HUES64 (cell line): ENCODE data around the gene PPP1R2C.

Experiments
- H3K27ac ChIP-seq: 2 replicates; pipeline ENCODE4 v1.7.0; 2013; ENCODE audit warnings: low read depth, low read length, inconsistent platforms
- H3K27me3 ChIP-seq: 2 replicates; pipeline ENCODE4 v1.6.1; 2013; ENCODE audit warnings: mild to moderate bottlenecking, low read length; ENCODE audit not compliant: insufficient read depth
- H3K36me3 ChIP-seq: 2 replicates; pipeline ENCODE4 v1.6.1; 2013; ENCODE audit warnings: mild to moderate bottlenecking, low read length; ENCODE audit not compliant: insufficient read depth
- H3K4me1 ChIP-seq: 2 replicates; pipeline ENCODE4 v1.6.1; 2013; ENCODE audit warnings: mild to moderate bottlenecking, low read length, moderate library complexity; ENCODE audit not compliant: insufficient read depth
- H3K4me3 ChIP-seq: 2 replicates; pipeline ENCODE4 v1.5.1; 2013; ENCODE audit warnings: mild to moderate bottlenecking, low read length, moderate library complexity
- H3K9ac ChIP-seq: 2 replicates; pipeline ENCODE4 v1.6.1; 2013; ENCODE audit warnings: mild to moderate bottlenecking, low read depth, low read length
- H3K9me3 ChIP-seq: 2 replicates; pipeline ENCODE4 v1.6.1; 2013; ENCODE audit warnings: low read depth, low read length; ENCODE audit not compliant: insufficient read depth
- WGBS: fragments of 150-250, 120-280 bp; methylation state at CpG from one replicate; pipeline ENCODE4 v1.1.7; 2013; ENCODE audit warnings: missing lambda C conversion rate; 5-methylcytosine and 5-hydroxymethylcytosine counted together

PPP1R2C gene

DNA sequence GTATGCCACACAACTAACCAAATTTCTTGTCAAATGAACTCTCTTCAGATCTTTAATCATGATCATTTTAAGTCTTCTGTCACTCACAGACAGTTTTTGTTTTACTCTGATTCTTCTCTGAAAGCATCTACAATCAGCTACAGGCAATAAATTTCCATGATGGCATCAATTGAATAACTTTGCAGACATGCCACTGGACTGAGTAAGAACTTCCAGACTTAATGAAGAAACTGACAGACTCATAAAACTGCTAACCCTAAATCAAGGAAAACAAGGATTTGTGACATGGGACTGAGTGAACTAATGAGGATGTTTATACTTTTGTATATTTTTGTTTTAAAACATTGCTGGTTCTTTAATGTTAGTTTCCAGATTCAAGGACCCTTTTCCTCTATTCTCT, 5.5 kb upstream of the PPP1R2C start:
- no peaks in the 10 kb centered on the region for H3K4me1 ChIP-seq
- no peaks in the 10 kb centered on the region for H3K9me3 ChIP-seq
- no peaks in the 10 kb centered on the region for H3K27me3 ChIP-seq

DNA sequence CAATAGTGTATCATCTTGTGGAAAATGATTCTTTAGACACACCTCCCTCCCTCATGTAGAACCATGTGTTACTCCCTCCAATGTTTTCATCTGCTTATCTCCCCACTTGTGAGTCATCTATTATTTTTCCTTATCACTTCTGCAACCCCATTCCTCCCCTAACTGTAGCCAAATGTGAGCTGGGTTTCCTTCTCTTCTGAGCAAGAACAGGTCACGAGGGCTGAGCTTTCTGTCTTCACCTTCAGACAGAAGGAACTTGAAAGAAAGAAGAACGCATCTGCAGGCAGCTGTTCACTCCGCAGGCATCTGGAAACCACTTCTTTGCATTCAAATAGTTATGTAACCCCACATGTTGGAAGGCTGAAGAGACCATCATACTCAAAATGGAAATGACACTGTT, 1.8 kb downstream of the PPP1R2C start:
- Histone ChIP-seq H3K27ac (no peak overlapping the region), H3K27me3 (no peaks in the 10 kb centered on the region), H3K9me3 (no peaks in the 10 kb centered on the region), H3K36me3 (no peaks in the 10 kb centered on the region), H3K9ac (no peak overlapping the region), H3K4me1 (no peaks in the 10 kb centered on the region), H3K4me3 (no peak overlapping the region)
- WGBS = 91% methylated on average over 3 of the region's 3 CpGs

More for the DNA sequence above, 5.5 kb upstream of the PPP1R2C start:
- Histone ChIP-seq H3K4me3 (no peak overlapping the region), H3K36me3 (no peaks in the 10 kb centered on the region), H3K9ac (no peak overlapping the region), H3K27ac (no peak overlapping the region)

GRCh38 chrX:42772874-42773273, 5.1 kb downstream of the PPP1R2C start:
- no peaks in the 10 kb centered on the region for H3K36me3 ChIP-seq
- H3K9me3 ChIP-seq = no peaks in the 10 kb centered on the region
- WGBS = 100% methylated on average over 2 of the region's 2 CpGs
- no peaks in the 10 kb centered on the region for H3K4me1 ChIP-seq
- H3K27ac ChIP-seq = no peak overlapping the region
- no peak overlapping the region for H3K9ac ChIP-seq
- no peak overlapping the region for H3K4me3 ChIP-seq
- no peaks in the 10 kb centered on the region for H3K27me3 ChIP-seq

DNA sequence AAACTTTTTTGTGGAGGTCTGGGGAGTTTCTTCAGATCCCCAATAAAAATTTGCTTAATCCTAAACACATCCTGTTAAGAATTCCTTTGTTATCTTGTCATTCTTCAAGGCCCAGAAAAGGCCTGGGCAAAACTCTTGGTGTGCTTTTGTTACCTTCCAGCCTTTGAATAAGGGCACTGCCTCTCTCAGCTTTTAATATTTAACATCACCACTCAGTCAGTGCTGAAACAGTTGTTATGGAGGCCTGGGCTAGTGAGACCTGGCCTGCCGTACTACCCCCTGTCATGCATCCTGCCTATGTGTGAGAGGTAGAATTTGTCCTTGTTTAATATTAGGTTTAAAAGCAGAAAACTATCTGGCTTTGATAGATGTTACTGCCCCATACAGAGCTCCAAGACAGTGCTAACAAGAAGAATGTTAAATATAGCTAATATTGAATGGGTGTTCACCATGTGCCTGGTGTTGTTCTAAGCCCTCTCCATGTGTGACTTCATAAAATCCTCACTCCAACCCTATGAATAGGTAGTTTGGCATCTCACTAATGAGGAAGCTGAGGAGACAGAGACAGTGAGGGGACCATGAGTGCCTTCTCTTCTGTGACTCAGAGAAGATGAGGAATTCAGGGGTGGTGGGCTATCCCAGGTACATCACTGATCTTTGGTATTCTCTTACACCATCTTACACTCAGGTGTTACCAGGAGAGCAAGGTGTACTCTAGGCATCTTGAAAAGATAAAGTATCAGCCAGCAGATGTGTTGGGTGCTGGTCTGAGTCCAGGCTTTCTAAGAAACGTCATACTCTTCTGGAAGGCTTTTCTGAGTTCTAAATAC, 6.2 kb downstream of the PPP1R2C start:
- no peaks in the 10 kb centered on the region for H3K36me3 ChIP-seq
- no peak overlapping the region for H3K4me3 ChIP-seq
- H3K4me1 ChIP-seq = no peaks in the 10 kb centered on the region
- no peaks in the 10 kb centered on the region for H3K9me3 ChIP-seq
- H3K9ac ChIP-seq = no peak overlapping the region
- H3K27me3 ChIP-seq = no peaks in the 10 kb centered on the region
- H3K27ac ChIP-seq = no peak overlapping the region
- 100% methylated on average over 2 of the region's 2 CpGs for WGBS

- Histone ChIP-seq H3K27ac (no peak overlapping the region), H3K4me1 (no peaks in the 10 kb centered on the region), H3K36me3 (no peaks in the 10 kb centered on the region), H3K4me3 (no peak overlapping the region), H3K9me3 (no peaks in the 10 kb centered on the region), H3K9ac (no peak overlapping the region), H3K27me3 (no peaks in the 10 kb centered on the region)
- 98% methylated on average over 3 of the region's 3 CpGs for WGBS
These were observed 7.4 kb downstream of the PPP1R2C start for GRCh38 chrX:42770566-42770965.

GRCh38 chrX:42759881-42760280, 18.1 kb downstream of the PPP1R2C start:
- Histone ChIP-seq H3K36me3 (no peaks in the 10 kb centered on the region), H3K27ac (no peak overlapping the region), H3K9ac (no peak overlapping the region), H3K4me1 (no peaks in the 10 kb centered on the region), H3K27me3 (no peaks in the 10 kb centered on the region), H3K4me3 (no peak overlapping the region), H3K9me3 (peaks cover 9% of the 10 kb centered on the region; the same call in 1 of the 2 replicates)
- 100% methylated on average over 1 of the region's 1 CpG for WGBS

GRCh38 chrX:42755815-42756214, 22.1 kb downstream of the PPP1R2C start:
- H3K27ac ChIP-seq = no peak overlapping the region
- no peak overlapping the region for H3K9ac ChIP-seq
- no peaks in the 10 kb centered on the region for H3K36me3 ChIP-seq
- no peaks in the 10 kb centered on the region for H3K4me1 ChIP-seq
- whole genome bisulfite sequencing = 91% methylated on average over 6 of the region's 6 CpGs
- H3K4me3 ChIP-seq = no peak overlapping the region
- H3K27me3 ChIP-seq = no peaks in the 10 kb centered on the region
- H3K9me3 ChIP-seq = no peaks in the 10 kb centered on the region

GRCh38 chrX:42754603-42755002, 23.4 kb downstream of the PPP1R2C start:
- no peak overlapping the region for H3K9ac ChIP-seq
- no peaks in the 10 kb centered on the region for H3K27me3 ChIP-seq
- H3K36me3 ChIP-seq = no peaks in the 10 kb centered on the region
- no peak overlapping the region for H3K4me3 ChIP-seq
- no peak overlapping the region for H3K27ac ChIP-seq
- no peaks in the 10 kb centered on the region for H3K9me3 ChIP-seq
- H3K4me1 ChIP-seq = no peaks in the 10 kb centered on the region
- 96% methylated on average over 2 of the region's 2 CpGs for WGBS

DNA sequence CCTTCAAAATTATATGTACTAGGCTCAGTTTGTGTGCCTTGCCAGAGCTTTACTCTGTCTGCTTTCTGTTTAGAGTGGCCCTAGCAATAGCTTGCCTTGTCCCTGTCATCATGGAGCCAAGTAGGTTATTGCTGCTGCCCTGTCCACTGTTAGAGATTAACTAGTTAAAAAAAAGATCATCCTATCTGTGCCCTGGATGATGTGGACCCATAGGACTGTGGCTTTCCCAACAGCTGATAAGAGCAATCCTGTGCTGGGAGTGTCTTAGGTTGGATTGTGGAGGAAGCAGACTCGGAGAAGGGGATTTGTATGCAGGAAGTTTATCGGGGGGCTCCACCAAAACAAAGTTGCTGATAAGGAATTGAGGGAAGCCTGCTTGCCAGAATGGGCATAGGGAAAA, 23.8 kb downstream of the PPP1R2C start:
- Histone ChIP-seq H3K9me3 (no peaks in the 10 kb centered on the region), H3K9ac (no peak overlapping the region), H3K36me3 (no peaks in the 10 kb centered on the region), H3K27ac (no peak overlapping the region), H3K4me3 (no peak overlapping the region), H3K4me1 (no peaks in the 10 kb centered on the region), H3K27me3 (no peaks in the 10 kb centered on the region)
- WGBS = 100% methylated on average over 1 of the region's 2 CpGs

- no peak overlapping the region for H3K9ac ChIP-seq
- H3K27me3 ChIP-seq = no peaks in the 10 kb centered on the region
- H3K27ac ChIP-seq = no peak overlapping the region
- H3K4me3 ChIP-seq = no peak overlapping the region
- WGBS = 94% methylated on average over 4 of the region's 4 CpGs
- no peaks in the 10 kb centered on the region for H3K9me3 ChIP-seq
- no peaks in the 10 kb centered on the region for H3K4me1 ChIP-seq
- no peaks in the 10 kb centered on the region for H3K36me3 ChIP-seq
These were observed 25.2 kb downstream of the PPP1R2C start for GRCh38 chrX:42752730-42753129.

GRCh38 chrX:42751573-42751972, 26.4 kb downstream of the PPP1R2C start:
- Histone ChIP-seq H3K4me1 (no peaks in the 10 kb centered on the region), H3K4me3 (no peak overlapping the region), H3K27me3 (no peaks in the 10 kb centered on the region), H3K27ac (no peak overlapping the region), H3K36me3 (no peaks in the 10 kb centered on the region), H3K9me3 (no peaks in the 10 kb centered on the region), H3K9ac (no peak overlapping the region)
- 94% methylated on average over 3 of the region's 3 CpGs for WGBS
